Head of caudate nucleus (tissue), 42 donors: ENCODE measurements around the gene LELP1.
A peak's percentile ranks its signal among the peaks of the same experiment; 100 is the strongest.
"Not testable (repeated sequence)": the region's sequence is repeated elsewhere in the genome, so short reads cannot be mapped to it uniquely, and the experiment has no call there.

Source experiments
- DNase-seq, 42 donors: peaks; one replicate each; pipeline versions ENCODE4 v3.0.0 to v3.0.0-alpha.2; 2020 to 2021; ENCODE audit warnings: mixed read lengths in 7 of 42
- intact Hi-C: fragments of 100-400 bp; cut with DNase I; formaldehyde crosslinking; loops from one replicate; pipeline ENCODE4 v1.15.0; 2022

Gene LELP1

GRCh38 chr1:153203130-153203529 is at the start of gene LELP1:
LELP1 (plus strand) TSS chr1:153203430; CDS start chr1:153204708, 1,278 bp downstream.
- intact Hi-C loops = no loop called here
- DNase-seq = no peak

- intact Hi-C loops = no loop called here
- no peak for DNase-seq
Measured at GRCh38 chr1:153155541-153155940, 47.7 kb upstream of the LELP1 start.

GRCh38 chr1:153168686-153169085 is 34.5 kb upstream of the LELP1 start:
- intact Hi-C loops = no loop called here
- no peak for DNase-seq

- intact Hi-C loops = no loop called here
- no peak for DNase-seq
Measured at GRCh38 chr1:153174624-153175023, 28.6 kb upstream of the LELP1 start.

GRCh38 chr1:153178922-153179321 is 24.3 kb upstream of the LELP1 start:
- intact Hi-C loops = no loop called here
- no peak for DNase-seq

- intact Hi-C loops = no loop called here
- DNase-seq = no peak
Measured at GRCh38 chr1:153180556-153180955, 22.7 kb upstream of the LELP1 start.

- DNase-seq, intact Hi-C loops: not testable (repeated sequence)
Measured at GRCh38 chr1:153188301-153188700, 14.9 kb upstream of the LELP1 start.

- DNase-seq = no peak
- intact Hi-C loops = no loop called here
Measured at GRCh38 chr1:153190373-153190772, 12.9 kb upstream of the LELP1 start.

- DNase-seq = peak in 1 of 42 donors; percentile 13
- intact Hi-C loops = no loop called here
Measured at GRCh38 chr1:153192697-153193096, 10.5 kb upstream of the LELP1 start.

GRCh38 chr1:153194331-153195050 is 8.7 kb upstream of the LELP1 start:
- peak in 16 of 42 donors; percentile 1 to 58 (median 11) for DNase-seq
- intact Hi-C loops = no loop called here

GRCh38 chr1:153195216-153195615 is 8.0 kb upstream of the LELP1 start:
- DNase-seq = no peak
- intact Hi-C loops = no loop called here

GRCh38 chr1:153202006-153202405 is 1.2 kb upstream of the LELP1 start:
- intact Hi-C loops = no loop called here
- DNase-seq = no peak

- intact Hi-C loops = no loop called here
- DNase-seq = no peak
Measured at GRCh38 chr1:153206631-153207030, 3.4 kb downstream of the LELP1 start.

- DNase-seq = no peak
Measured at GRCh38 chr1:153210206-153210605, 7.0 kb downstream of the LELP1 start.

GRCh38 chr1:153212201-153212600 is 9.0 kb downstream of the LELP1 start:
- no peak for DNase-seq

More at GRCh38 chr1:153210206-153210605, 7.0 kb downstream of the LELP1 start:
- intact Hi-C loops = no loop called here

GRCh38 chr1:153213519-153213918 is 10.3 kb downstream of the LELP1 start:
- intact Hi-C loops = no loop called here
- DNase-seq = no peak

More at GRCh38 chr1:153212201-153212600, 9.0 kb downstream of the LELP1 start:
- intact Hi-C loops = no loop called here

- no peak for DNase-seq
- intact Hi-C loops = no loop called here
Measured at GRCh38 chr1:153217212-153217611, 14.0 kb downstream of the LELP1 start, which contains the start of gene PRR9. PRR9 (plus strand) TSS chr1:153217584; CDS start chr1:153218145, 561 bp downstream.

- intact Hi-C loops = no loop called here
- no peak for DNase-seq
Measured at GRCh38 chr1:153217744-153218416, 14.7 kb downstream of the LELP1 start.

- DNase-seq = peak in 25 of 42 donors; percentile 17 to 77 (median 38)
- intact Hi-C loops = loop anchor here (10.0 kb wide), 2 partner anchors 346 to 566 kb away; partner anchors contain the start of gene SMCP
Measured at GRCh38 chr1:153220606-153221303, 17.5 kb downstream of the LELP1 start.
